ENCODE results near the gene TRRAP. TPM values are rescaled to one million over a fixed set of nuclear protein-coding genes. Genes with fewer than 3 reads are reported as not detected.

Gene TRRAP
- total RNA-seq, 1 donor from 2014 or later: 25.8 TPM

- intact Hi-C loops (cut with DNase I): no loop called here
- peak; percentile 63 for DNase-seq (ENCODE audit: low spot score)
Observed at GRCh38 chr7:99013266-99014112, 135.2 kb downstream of the TRRAP start.

GRCh38 chr7:99014113-99014985, 136.0 kb downstream of the TRRAP start:
- intact Hi-C loops (cut with DNase I): no loop called here
- peak; percentile 70 for DNase-seq (ENCODE audit: low spot score)

GRCh38 chr7:99016196-99016595, 137.9 kb downstream of the TRRAP start:
- no peak for DNase-seq (ENCODE audit: low spot score)
- intact Hi-C loops (cut with DNase I): loop anchor here (5.0 kb wide), 1 partner anchor 39 kb away; no protein-coding TSS in a partner anchor

GRCh38 chr7:99019523-99020412, 141.4 kb downstream of the TRRAP start:
- DNase-seq (ENCODE audit: low spot score): peak; percentile 33
- intact Hi-C loops (cut with DNase I): loop anchor here (5.0 kb wide), 1 partner anchor 42 kb away; no protein-coding TSS in a partner anchor

- intact Hi-C loops (cut with DNase I): no loop called here
- no peak for DNase-seq (ENCODE audit: low spot score)
Observed at GRCh38 chr7:99020413-99020715, 142.0 kb downstream of the TRRAP start.

- DNase-seq (ENCODE audit: low spot score): peak; percentile 12
- intact Hi-C loops (cut with DNase I): no loop called here
Observed at GRCh38 chr7:99021941-99022560, 143.7 kb downstream of the TRRAP start.

GRCh38 chr7:99024066-99024465, 145.7 kb downstream of the TRRAP start:
- intact Hi-C loops (cut with DNase I): no loop called here
- DNase-seq (ENCODE audit: low spot score): no peak

- intact Hi-C loops (cut with DNase I): no loop called here
- DNase-seq (ENCODE audit: low spot score): no peak
Observed at GRCh38 chr7:99027241-99027640, 148.9 kb downstream of the TRRAP start.

- DNase-seq (ENCODE audit: low spot score): peak; percentile 75
- intact Hi-C loops (cut with DNase I): no loop called here
Observed at GRCh38 chr7:99027841-99028240, 149.5 kb downstream of the TRRAP start.

- intact Hi-C loops (cut with DNase I): no loop called here
- peak; percentile 67 for DNase-seq (ENCODE audit: low spot score)
Observed at GRCh38 chr7:99028261-99028973, 150.1 kb downstream of the TRRAP start.

- intact Hi-C loops (cut with DNase I): no loop called here
- no peak for DNase-seq (ENCODE audit: low spot score)
Observed at GRCh38 chr7:99029466-99030435, 151.4 kb downstream of the TRRAP start.

- intact Hi-C loops (cut with DNase I): no loop called here
- peak; percentile 49 for DNase-seq (ENCODE audit: low spot score)
Observed at GRCh38 chr7:99030457-99030856, 152.1 kb downstream of the TRRAP start.

GRCh38 chr7:99030951-99031350, 152.6 kb downstream of the TRRAP start:
- no peak for DNase-seq (ENCODE audit: low spot score)
- intact Hi-C loops (cut with DNase I): no loop called here

GRCh38 chr7:99031496-99031895, 153.2 kb downstream of the TRRAP start:
- intact Hi-C loops (cut with DNase I): no loop called here
- peak; percentile 64 for DNase-seq (ENCODE audit: low spot score)

- DNase-seq (ENCODE audit: low spot score): peak; percentile 62
- intact Hi-C loops (cut with DNase I): no loop called here
Observed at GRCh38 chr7:99032928-99033327, 154.6 kb downstream of the TRRAP start.

GRCh38 chr7:99033765-99034164, 155.4 kb downstream of the TRRAP start:
- peak; percentile 56 for DNase-seq (ENCODE audit: low spot score)
- intact Hi-C loops (cut with DNase I): no loop called here

GRCh38 chr7:99034932-99035722, 156.8 kb downstream of the TRRAP start:
- peak; percentile 59 for DNase-seq (ENCODE audit: low spot score)
- intact Hi-C loops (cut with DNase I): no loop called here

Measured in cardiac septum (tissue), 1 donor.